H1 (cell line): ENCODE results near the gene PLA2G4A. TPM values are rescaled to one million over a fixed set of nuclear protein-coding genes. Genes with fewer than 3 reads are reported as not detected.

Experiments
- POU5F1 ChIP-seq: IDR thresholded peaks from 2 replicates; pipeline ENCODE4 v1.6.1; 2011; ENCODE audit warnings: low read depth, mild to moderate bottlenecking, low read length, moderate library complexity
- polyA plus RNA-seq, 7 experiments: library from polyadenylated mRNA; depleted of rRNA in 3 of 7; stranded (reverse) in 5 of 7; unstranded in 2 of 7; fragments of >200 nt in 5 of 7; fragments of 200-250 nt in 2 of 7; gene quantifications; 1 replicate in 5 of 7; 2 replicates in 1 of 7; 4 replicates in 1 of 7; pipeline versions ENCODE4 v1.2.1 to v1.2.3, GENCODE V29; 2011 to 2013; ENCODE audit warnings: missing spikeins in 2 of 7, mixed read lengths in 2 of 7
- total RNA-seq: library from RNA; stranded (reverse); fragmentation: NEBNext Ultra II Directional; extraction: Animal tissue kit (Norgen Biotek cat#: 25700); gene quantifications from 2 replicates; pipeline ENCODE4 v1.2.1, GENCODE V29; 2021
- TF ChIP-seq, protein P1 (sequence below): fragments of 300-600 bp; sonication (generic); IDR thresholded peaks from 2 replicates; pipeline ENCODE4 v1.7.1; 2012; ENCODE audit warnings: low read length, moderate library complexity, mild to moderate bottlenecking, inconsistent platforms; ENCODE audit not compliant: insufficient replicate concordance

The PLA2G4A gene
- total and polyA plus RNA-seq, 2 of the 8 experiments (the other 6 are each of a cell fraction or from before 2014, with no cell fraction given): 0.63 to 1.4 TPM

DNA sequence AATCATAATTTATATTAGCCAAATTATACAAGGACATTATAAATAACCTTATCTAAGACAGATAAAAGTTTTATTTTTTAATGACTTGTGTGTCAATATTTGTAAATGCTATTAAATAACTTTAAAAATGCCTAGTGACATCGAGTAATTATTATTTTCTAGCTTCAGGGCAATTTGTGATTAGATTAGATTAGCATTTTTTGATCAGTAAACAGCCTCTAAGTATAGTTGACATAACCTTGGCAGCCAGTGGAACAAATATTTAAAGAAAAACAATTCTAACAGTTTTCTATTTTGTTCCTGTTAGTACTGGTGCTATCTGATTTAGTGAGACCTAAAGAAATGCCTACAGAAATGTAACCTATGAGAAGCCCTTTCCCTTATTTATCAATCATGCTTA is 169.1 kb downstream of the PLA2G4A start (continued):
- TF ChIP-seq, protein P1, sequence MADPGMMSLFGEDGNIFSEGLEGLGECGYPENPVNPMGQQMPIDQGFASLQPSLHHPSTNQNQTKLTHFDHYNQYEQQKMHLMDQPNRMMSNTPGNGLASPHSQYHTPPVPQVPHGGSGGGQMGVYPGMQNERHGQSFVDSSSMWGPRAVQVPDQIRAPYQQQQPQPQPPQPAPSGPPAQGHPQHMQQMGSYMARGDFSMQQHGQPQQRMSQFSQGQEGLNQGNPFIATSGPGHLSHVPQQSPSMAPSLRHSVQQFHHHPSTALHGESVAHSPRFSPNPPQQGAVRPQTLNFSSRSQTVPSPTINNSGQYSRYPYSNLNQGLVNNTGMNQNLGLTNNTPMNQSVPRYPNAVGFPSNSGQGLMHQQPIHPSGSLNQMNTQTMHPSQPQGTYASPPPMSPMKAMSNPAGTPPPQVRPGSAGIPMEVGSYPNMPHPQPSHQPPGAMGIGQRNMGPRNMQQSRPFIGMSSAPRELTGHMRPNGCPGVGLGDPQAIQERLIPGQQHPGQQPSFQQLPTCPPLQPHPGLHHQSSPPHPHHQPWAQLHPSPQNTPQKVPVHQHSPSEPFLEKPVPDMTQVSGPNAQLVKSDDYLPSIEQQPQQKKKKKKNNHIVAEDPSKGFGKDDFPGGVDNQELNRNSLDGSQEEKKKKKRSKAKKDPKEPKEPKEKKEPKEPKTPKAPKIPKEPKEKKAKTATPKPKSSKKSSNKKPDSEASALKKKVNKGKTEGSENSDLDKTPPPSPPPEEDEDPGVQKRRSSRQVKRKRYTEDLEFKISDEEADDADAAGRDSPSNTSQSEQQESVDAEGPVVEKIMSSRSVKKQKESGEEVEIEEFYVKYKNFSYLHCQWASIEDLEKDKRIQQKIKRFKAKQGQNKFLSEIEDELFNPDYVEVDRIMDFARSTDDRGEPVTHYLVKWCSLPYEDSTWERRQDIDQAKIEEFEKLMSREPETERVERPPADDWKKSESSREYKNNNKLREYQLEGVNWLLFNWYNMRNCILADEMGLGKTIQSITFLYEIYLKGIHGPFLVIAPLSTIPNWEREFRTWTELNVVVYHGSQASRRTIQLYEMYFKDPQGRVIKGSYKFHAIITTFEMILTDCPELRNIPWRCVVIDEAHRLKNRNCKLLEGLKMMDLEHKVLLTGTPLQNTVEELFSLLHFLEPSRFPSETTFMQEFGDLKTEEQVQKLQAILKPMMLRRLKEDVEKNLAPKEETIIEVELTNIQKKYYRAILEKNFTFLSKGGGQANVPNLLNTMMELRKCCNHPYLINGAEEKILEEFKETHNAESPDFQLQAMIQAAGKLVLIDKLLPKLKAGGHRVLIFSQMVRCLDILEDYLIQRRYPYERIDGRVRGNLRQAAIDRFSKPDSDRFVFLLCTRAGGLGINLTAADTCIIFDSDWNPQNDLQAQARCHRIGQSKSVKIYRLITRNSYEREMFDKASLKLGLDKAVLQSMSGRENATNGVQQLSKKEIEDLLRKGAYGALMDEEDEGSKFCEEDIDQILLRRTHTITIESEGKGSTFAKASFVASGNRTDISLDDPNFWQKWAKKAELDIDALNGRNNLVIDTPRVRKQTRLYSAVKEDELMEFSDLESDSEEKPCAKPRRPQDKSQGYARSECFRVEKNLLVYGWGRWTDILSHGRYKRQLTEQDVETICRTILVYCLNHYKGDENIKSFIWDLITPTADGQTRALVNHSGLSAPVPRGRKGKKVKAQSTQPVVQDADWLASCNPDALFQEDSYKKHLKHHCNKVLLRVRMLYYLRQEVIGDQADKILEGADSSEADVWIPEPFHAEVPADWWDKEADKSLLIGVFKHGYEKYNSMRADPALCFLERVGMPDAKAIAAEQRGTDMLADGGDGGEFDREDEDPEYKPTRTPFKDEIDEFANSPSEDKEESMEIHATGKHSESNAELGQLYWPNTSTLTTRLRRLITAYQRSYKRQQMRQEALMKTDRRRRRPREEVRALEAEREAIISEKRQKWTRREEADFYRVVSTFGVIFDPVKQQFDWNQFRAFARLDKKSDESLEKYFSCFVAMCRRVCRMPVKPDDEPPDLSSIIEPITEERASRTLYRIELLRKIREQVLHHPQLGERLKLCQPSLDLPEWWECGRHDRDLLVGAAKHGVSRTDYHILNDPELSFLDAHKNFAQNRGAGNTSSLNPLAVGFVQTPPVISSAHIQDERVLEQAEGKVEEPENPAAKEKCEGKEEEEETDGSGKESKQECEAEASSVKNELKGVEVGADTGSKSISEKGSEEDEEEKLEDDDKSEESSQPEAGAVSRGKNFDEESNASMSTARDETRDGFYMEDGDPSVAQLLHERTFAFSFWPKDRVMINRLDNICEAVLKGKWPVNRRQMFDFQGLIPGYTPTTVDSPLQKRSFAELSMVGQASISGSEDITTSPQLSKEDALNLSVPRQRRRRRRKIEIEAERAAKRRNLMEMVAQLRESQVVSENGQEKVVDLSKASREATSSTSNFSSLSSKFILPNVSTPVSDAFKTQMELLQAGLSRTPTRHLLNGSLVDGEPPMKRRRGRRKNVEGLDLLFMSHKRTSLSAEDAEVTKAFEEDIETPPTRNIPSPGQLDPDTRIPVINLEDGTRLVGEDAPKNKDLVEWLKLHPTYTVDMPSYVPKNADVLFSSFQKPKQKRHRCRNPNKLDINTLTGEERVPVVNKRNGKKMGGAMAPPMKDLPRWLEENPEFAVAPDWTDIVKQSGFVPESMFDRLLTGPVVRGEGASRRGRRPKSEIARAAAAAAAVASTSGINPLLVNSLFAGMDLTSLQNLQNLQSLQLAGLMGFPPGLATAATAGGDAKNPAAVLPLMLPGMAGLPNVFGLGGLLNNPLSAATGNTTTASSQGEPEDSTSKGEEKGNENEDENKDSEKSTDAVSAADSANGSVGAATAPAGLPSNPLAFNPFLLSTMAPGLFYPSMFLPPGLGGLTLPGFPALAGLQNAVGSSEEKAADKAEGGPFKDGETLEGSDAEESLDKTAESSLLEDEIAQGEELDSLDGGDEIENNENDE: no peak
- TF ChIP-seq POU5F1: no peak
